ENCODE data around the gene SFRP5. TPM values are rescaled to one million over a fixed set of nuclear protein-coding genes. Genes with fewer than 3 reads are reported as not detected.

The SFRP5 gene
- total RNA-seq, 1 experiment from 2014 or later, result not detected

- CTCF ChIA-PET, result interaction anchor here (1.1 to 2.6 kb wide), 6 partner anchors 9 to 184 kb away, joined by 3 to 11 read pairs (median 7); partner anchors contain the start of gene AVPI1
Observed at GRCh38 chr10:97718178-97718577, 53.6 kb downstream of the SFRP5 start.

More at GRCh38 chr10:97718178-97718577, 53.6 kb downstream of the SFRP5 start:
- H3K27ac ChIP-seq (ENCODE audit: low read depth, low read length), result peak overlapping the region; percentile 77
- TF ChIP-seq SP1 (IDR thresholded peaks at IDR 0.05; ENCODE audit: low read depth) (no peak), SRF (IDR thresholded peaks at IDR 0.05; ENCODE audit: low read depth) (no peak), POLR2AphosphoS5 (IDR thresholded peaks at IDR 0.05; ENCODE audit: low read depth, low read length) (no peak), ZNF274 (IDR thresholded peaks at IDR 0.05; ENCODE audit: low read depth, low read length) (no peak), REST (IDR thresholded peaks at IDR 0.05; ENCODE audit: low read depth) (no peak), YY1 (IDR thresholded peaks at IDR 0.05; ENCODE audit: extremely low read depth, insufficient replicate concordance, low read depth, low read length) (no peak), MAX (IDR thresholded peaks at IDR 0.05) (no peak), ZBTB33 (IDR thresholded peaks at IDR 0.05; ENCODE audit: extremely low read depth, insufficient replicate concordance, low read length) (no peak), RAD21 (IDR thresholded peaks at IDR 0.05; ENCODE audit: low read depth) (no peak), EZH2phosphoT487 (IDR thresholded peaks at IDR 0.05; ENCODE audit: borderline replicate concordance) (no peak), SIN3A (IDR thresholded peaks at IDR 0.05; ENCODE audit: low read depth) (no peak), CEBPB (IDR thresholded peaks at IDR 0.05; ENCODE audit: low read depth) (no peak), ATF3 (IDR thresholded peaks at IDR 0.05) (no peak), EZH2 (IDR thresholded peaks at IDR 0.05) (no peak), ELF1 (IDR thresholded peaks at IDR 0.05; ENCODE audit: borderline replicate concordance, low read depth) (no peak), POLR2A (IDR thresholded peaks at IDR 0.05; ENCODE audit: borderline replicate concordance, extremely low read depth, insufficient read depth, insufficient read length) (no peak), FOSL1 (IDR thresholded peaks at IDR 0.05; ENCODE audit: low read depth) (no peak), CBX3 (IDR thresholded peaks at IDR 0.05; ENCODE audit: low read depth) (no peak), EGR1 (IDR thresholded peaks at IDR 0.05; ENCODE audit: low read depth) (no peak), CTCF (IDR thresholded peaks at IDR 0.05 in 2 of 3, conservative IDR thresholded peaks at IDR 0.05 in 1 of 3; ENCODE audit: borderline replicate concordance in 1 of 3, insufficient read depth in 1 of 3, low read depth in 2 of 3, low read length in 2 of 3) (no peak)
- H3K4me1 ChIP-seq (ENCODE audit: control insufficient read depth in 1 of 2, insufficient read depth in 2 of 2, low read length in 2 of 2), result peaks cover 32 to 45% of the 10 kb centered on the region in 2 experiments
- H3K27me3 ChIP-seq (ENCODE audit: insufficient read depth, low read length), result no peaks in the 10 kb centered on the region
- no peaks in the 10 kb centered on the region for H3K9me2 ChIP-seq (ENCODE audit: insufficient read depth)
- intact Hi-C loops (cut with micrococcal nuclease), result no loop called here
- POLR2A ChIA-PET, result interaction anchor here (0.7 to 1.2 kb wide), 2 partner anchors 19 to 29 kb away, joined by 3 to 5 read pairs; partner anchors contain the start of gene ZFYVE27
- ATAC-seq, result no peak
- no peaks in the 10 kb centered on the region for H4K20me1 ChIP-seq (ENCODE audit: insufficient read depth)
- BruUV-seq (replicated peaks), result no TSS peak
- H3K36me3 ChIP-seq (ENCODE audit: control insufficient read depth in 1 of 2, insufficient read depth in 2 of 2, low read length in 2 of 2), result peaks cover 0 to 12% of the 10 kb centered on the region in 2 experiments; a peak in 2 of 4 replicates
- peak overlapping the region; percentile 75 for H3K4me2 ChIP-seq (ENCODE audit: low read length)
- RAD21 ChIA-PET (ENCODE audit: low non-redundant PET in 1 of 2, low total read pairs in 2 of 2, uncharacterized antibody in 2 of 2, unreplicated experiment in 2 of 2), result no interaction called here
- peak overlapping the region; percentile 50 for H3K9ac ChIP-seq (ENCODE audit: low read length)
- peak overlapping the region; percentile 11 to 32 for H3K4me3 ChIP-seq (replicated peaks in 1 of 2; ENCODE audit: low read depth in 1 of 2, low read length in 2 of 2)
- peaks cover 26% of the 10 kb centered on the region; the same call in 1 of the 2 replicates for H3K79me2 ChIP-seq (ENCODE audit: insufficient read depth, low read length)
- H3K9me3 ChIP-seq (ENCODE audit: control insufficient read depth in 1 of 2, insufficient read depth in 1 of 2, low read depth in 1 of 2, low read length in 2 of 2), result no peaks in the 10 kb centered on the region
- DNase-seq (ENCODE audit: low read depth, low spot score), result no peak
- no peak overlapping the region for H2AFZ ChIP-seq (ENCODE audit: low read depth, low read length, poor library complexity, severe bottlenecking)

Measured in HCT116 (cell line).